A673 (cell line): ENCODE results near the gene NUDCD3. TPM values are rescaled to one million over a fixed set of nuclear protein-coding genes. Genes with fewer than 3 reads are reported as not detected.

Source experiments
- BruUV-seq: library from RNA; stranded (reverse); fragments of 400-500 nt; replicated peaks from 2 replicates; lab custom pipeline; 2021; lab: Mats Ljungman, UMichigan
- CTCF ChIA-PET: fragments of 300-600 bp; sonication (Branson Sonifier 250); formaldehyde crosslinking; loops from one replicate; lab custom pipeline; 2022; ENCODE audit warnings: antibody characterized with exemption; lab: Charles Lee
- POLR2A ChIA-PET: fragments of 300-600 bp; sonication (Branson Sonifier 250); formaldehyde crosslinking; loops from one replicate; lab custom pipeline; 2022; ENCODE audit warnings: antibody characterized with exemption; ENCODE audit not compliant: low non-redundant PET; lab: Charles Lee
- DNase-seq: peaks from one replicate; pipeline ENCODE4 v3.0.0-alpha.2; 2015; ENCODE audit warnings: low spot score
- H3K27ac ChIP-seq: fragments of 200-600 bp; sonication (generic); 2 replicates; pipeline ENCODE4 v1.5.1; 2016; ENCODE audit warnings: mixed run types, low read depth, mild to moderate bottlenecking, mixed read lengths, antibody characterized with exemption, low read length; ENCODE audit not compliant: poor library complexity, severe bottlenecking
- H3K27me3 ChIP-seq: fragments of 200-600 bp; sonication (generic); replicated peaks from 2 replicates; pipeline ENCODE4 v1.6.1; 2017; ENCODE audit warnings: mixed run types, low read depth, mild to moderate bottlenecking, mixed read lengths, antibody characterized with exemption, low read length; ENCODE audit not compliant: insufficient read depth, poor library complexity
- H3K36me3 ChIP-seq: fragments of 200-600 bp; sonication (generic); 2 replicates; pipeline ENCODE4 v1.6.1; 2016; ENCODE audit warnings: mixed run types, mild to moderate bottlenecking, mixed read lengths, antibody characterized with exemption, low read length; ENCODE audit not compliant: insufficient read depth, poor library complexity, severe bottlenecking
- H3K4me1 ChIP-seq: fragments of 200-600 bp; sonication (generic); 2 replicates; pipeline ENCODE4 v1.6.1; 2017; ENCODE audit warnings: mixed run types, mild to moderate bottlenecking, mixed read lengths, antibody characterized with exemption, low read length; ENCODE audit not compliant: insufficient read depth, poor library complexity, severe bottlenecking
- H3K4me3 ChIP-seq: fragments of 200-600 bp; sonication (generic); 2 replicates; pipeline ENCODE4 v1.5.1; 2016; ENCODE audit warnings: low read depth, mixed run types, mild to moderate bottlenecking, mixed read lengths, low read length; ENCODE audit not compliant: poor library complexity, severe bottlenecking
- H3K9me3 ChIP-seq: fragments of 200-600 bp; sonication (generic); 2 replicates; pipeline ENCODE4 v1.6.1; 2016; ENCODE audit warnings: mixed run types, low read depth, mild to moderate bottlenecking, mixed read lengths, antibody characterized with exemption, low read length; ENCODE audit not compliant: poor library complexity, severe bottlenecking
- CTCF ChIP-seq: fragments of 300-800, 200-600 bp; sonication (generic); conservative IDR thresholded peaks from 2 replicates; pipeline ENCODE4 v1.5.1; 2017; ENCODE audit warnings: low read depth, mild to moderate bottlenecking, antibody characterized with exemption, low read length, moderate library complexity, mixed read lengths
- EZH2 ChIP-seq: fragments of 200-600 bp; sonication (generic); IDR thresholded peaks from 2 replicates; pipeline ENCODE4 v1.6.1; 2017; ENCODE audit warnings: borderline replicate concordance, low read depth, mild to moderate bottlenecking, mixed read lengths, antibody characterized with exemption, low read length; ENCODE audit not compliant: poor library complexity, severe bottlenecking
- intact Hi-C: fragments of 100-400 bp; cut with micrococcal nuclease; formaldehyde crosslinking; loops from one replicate; pipeline ENCODE4 v1.10.0; 2022; ENCODE audit not compliant: unreplicated experiment
- total RNA-seq: library from RNA; stranded (reverse); gene quantifications from 2 replicates; pipeline ENCODE4 v1.2.3, GENCODE V29; 2021

Gene NUDCD3
- total RNA-seq, 1 experiment from 2014 or later: 119 TPM

GRCh38 chr7:44536090-44536489, 45.6 kb upstream of the NUDCD3 start:
- H3K27ac ChIP-seq: no peak overlapping the region
- ChIA-PET CTCF (no interaction called here), POLR2A (no interaction called here)
- intact Hi-C loops: no loop called here
- no peak overlapping the region for H3K4me3 ChIP-seq
- no peaks in the 10 kb centered on the region for H3K36me3 ChIP-seq
- no peaks in the 10 kb centered on the region for H3K27me3 ChIP-seq
- no TSS peak for BruUV-seq
- no peaks in the 10 kb centered on the region for H3K9me3 ChIP-seq
- no peaks in the 10 kb centered on the region for H3K4me1 ChIP-seq
- no peak for TF ChIP-seq EZH2
- TF ChIP-seq CTCF: no peak
- no peak for DNase-seq

- BruUV-seq: no TSS peak
- CTCF ChIA-PET: no interaction called here
- TF ChIP-seq EZH2 (no peak), CTCF (no peak)
- intact Hi-C loops: no loop called here
- no peaks in the 10 kb centered on the region for H3K9me3 ChIP-seq
- H3K4me1 ChIP-seq: no peaks in the 10 kb centered on the region
- no peaks in the 10 kb centered on the region for H3K27me3 ChIP-seq
- POLR2A ChIA-PET: interaction anchor here (0.6 kb wide), 1 partner anchor 15 kb away, joined by 4 read pairs; no protein-coding TSS in a partner anchor
- DNase-seq: no peak
- H3K27ac ChIP-seq: no peak overlapping the region
- H3K4me3 ChIP-seq: no peak overlapping the region
- H3K36me3 ChIP-seq: no peaks in the 10 kb centered on the region
Observed at GRCh38 chr7:44535348-44536064, 45.0 kb upstream of the NUDCD3 start.

- Histone ChIP-seq H3K4me1 (no peaks in the 10 kb centered on the region), H3K4me3 (no peak overlapping the region), H3K9me3 (no peaks in the 10 kb centered on the region), H3K36me3 (no peaks in the 10 kb centered on the region), H3K27ac (no peak overlapping the region), H3K27me3 (no peaks in the 10 kb centered on the region)
- CTCF ChIA-PET: interaction anchor here (0.8 to 1.1 kb wide), 3 partner anchors 37 to 313 kb away, joined by 4 to 8 read pairs (median 4); no protein-coding TSS in a partner anchor
- TF ChIP-seq EZH2: no peak
- peak; percentile 81 for TF ChIP-seq CTCF
- intact Hi-C loops: no loop called here
- POLR2A ChIA-PET: interaction anchor here (0.6 kb wide), 1 partner anchor 14 kb away, joined by 4 read pairs; no protein-coding TSS in a partner anchor
- BruUV-seq: no TSS peak
- peak; percentile 73 for DNase-seq
Observed at GRCh38 chr7:44534501-44534900, 44.0 kb upstream of the NUDCD3 start.
